ENCODE measurements around the gene PIK3R1.

DNA sequence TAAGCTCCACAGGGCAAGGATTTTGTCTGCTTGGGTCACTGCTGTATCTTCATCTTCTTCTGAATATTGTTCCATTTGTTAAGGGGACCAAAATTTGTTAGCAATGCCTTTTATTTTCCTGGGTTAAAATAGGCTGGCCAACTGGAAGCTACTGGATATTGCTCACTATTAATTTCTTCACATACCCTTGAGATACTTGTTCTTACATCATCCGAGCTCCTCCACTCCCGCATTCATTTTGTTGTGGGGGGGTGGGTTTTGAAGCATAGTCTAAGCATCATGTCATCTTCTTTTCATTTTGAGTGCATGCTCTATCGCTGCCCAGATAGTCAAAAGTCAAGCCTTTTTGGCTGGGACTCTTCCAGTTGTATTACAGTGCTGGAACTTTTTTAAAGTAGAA is 42.5 kb upstream of the PIK3R1 start:
- TF ChIP-seq, protein P1, sequence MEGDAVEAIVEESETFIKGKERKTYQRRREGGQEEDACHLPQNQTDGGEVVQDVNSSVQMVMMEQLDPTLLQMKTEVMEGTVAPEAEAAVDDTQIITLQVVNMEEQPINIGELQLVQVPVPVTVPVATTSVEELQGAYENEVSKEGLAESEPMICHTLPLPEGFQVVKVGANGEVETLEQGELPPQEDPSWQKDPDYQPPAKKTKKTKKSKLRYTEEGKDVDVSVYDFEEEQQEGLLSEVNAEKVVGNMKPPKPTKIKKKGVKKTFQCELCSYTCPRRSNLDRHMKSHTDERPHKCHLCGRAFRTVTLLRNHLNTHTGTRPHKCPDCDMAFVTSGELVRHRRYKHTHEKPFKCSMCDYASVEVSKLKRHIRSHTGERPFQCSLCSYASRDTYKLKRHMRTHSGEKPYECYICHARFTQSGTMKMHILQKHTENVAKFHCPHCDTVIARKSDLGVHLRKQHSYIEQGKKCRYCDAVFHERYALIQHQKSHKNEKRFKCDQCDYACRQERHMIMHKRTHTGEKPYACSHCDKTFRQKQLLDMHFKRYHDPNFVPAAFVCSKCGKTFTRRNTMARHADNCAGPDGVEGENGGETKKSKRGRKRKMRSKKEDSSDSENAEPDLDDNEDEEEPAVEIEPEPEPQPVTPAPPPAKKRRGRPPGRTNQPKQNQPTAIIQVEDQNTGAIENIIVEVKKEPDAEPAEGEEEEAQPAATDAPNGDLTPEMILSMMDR (conservative IDR thresholded peaks at IDR 0.05; ENCODE audit: low read depth, low read length) = no peak
- TF ChIP-seq SMC3 (IDR thresholded peaks at IDR 0.05; ENCODE audit: low read depth, low read length) = no peak
- TF ChIP-seq CHD1 (IDR thresholded peaks at IDR 0.05; ENCODE audit: low read depth, low read length) = no peak
- no peak for TF ChIP-seq RAD21 (IDR thresholded peaks at IDR 0.05; ENCODE audit: low read length)
- no peak for TF ChIP-seq RFX5 (IDR thresholded peaks at IDR 0.05; ENCODE audit: low read depth, low read length)
- TF ChIP-seq MAFK (IDR thresholded peaks at IDR 0.05; ENCODE audit: low read depth, low read length) = no peak
- TF ChIP-seq POLR2A (IDR thresholded peaks at IDR 0.05; ENCODE audit: low read depth, low read length) = no peak
- no peak for TF ChIP-seq MXI1 (IDR thresholded peaks at IDR 0.05; ENCODE audit: borderline replicate concordance, low read depth, low read length)
- no peak for TF ChIP-seq RCOR1 (IDR thresholded peaks at IDR 0.05; ENCODE audit: insufficient replicate concordance, low read length)
- no peak for TF ChIP-seq FOS (IDR thresholded peaks at IDR 0.05; ENCODE audit: low read depth, low read length)
- no peak for TF ChIP-seq MAZ (IDR thresholded peaks at IDR 0.05; ENCODE audit: borderline replicate concordance, low read depth, low read length)
- TF ChIP-seq, protein P2, sequence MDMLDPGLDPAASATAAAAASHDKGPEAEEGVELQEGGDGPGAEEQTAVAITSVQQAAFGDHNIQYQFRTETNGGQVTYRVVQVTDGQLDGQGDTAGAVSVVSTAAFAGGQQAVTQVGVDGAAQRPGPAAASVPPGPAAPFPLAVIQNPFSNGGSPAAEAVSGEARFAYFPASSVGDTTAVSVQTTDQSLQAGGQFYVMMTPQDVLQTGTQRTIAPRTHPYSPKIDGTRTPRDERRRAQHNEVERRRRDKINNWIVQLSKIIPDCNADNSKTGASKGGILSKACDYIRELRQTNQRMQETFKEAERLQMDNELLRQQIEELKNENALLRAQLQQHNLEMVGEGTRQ (IDR thresholded peaks at IDR 0.05; ENCODE audit: low read depth, low read length) = no peak
- no peak for TF ChIP-seq NFE2L2 (IDR thresholded peaks at IDR 0.05; ENCODE audit: low read depth, low read length)
- TF ChIP-seq, protein P3, sequence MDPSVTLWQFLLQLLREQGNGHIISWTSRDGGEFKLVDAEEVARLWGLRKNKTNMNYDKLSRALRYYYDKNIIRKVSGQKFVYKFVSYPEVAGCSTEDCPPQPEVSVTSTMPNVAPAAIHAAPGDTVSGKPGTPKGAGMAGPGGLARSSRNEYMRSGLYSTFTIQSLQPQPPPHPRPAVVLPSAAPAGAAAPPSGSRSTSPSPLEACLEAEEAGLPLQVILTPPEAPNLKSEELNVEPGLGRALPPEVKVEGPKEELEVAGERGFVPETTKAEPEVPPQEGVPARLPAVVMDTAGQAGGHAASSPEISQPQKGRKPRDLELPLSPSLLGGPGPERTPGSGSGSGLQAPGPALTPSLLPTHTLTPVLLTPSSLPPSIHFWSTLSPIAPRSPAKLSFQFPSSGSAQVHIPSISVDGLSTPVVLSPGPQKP (IDR thresholded peaks at IDR 0.05; ENCODE audit: borderline replicate concordance, low read depth, low read length) = no peak
